ENCODE results near the gene C19orf67.

C19orf67 gene

DNA sequence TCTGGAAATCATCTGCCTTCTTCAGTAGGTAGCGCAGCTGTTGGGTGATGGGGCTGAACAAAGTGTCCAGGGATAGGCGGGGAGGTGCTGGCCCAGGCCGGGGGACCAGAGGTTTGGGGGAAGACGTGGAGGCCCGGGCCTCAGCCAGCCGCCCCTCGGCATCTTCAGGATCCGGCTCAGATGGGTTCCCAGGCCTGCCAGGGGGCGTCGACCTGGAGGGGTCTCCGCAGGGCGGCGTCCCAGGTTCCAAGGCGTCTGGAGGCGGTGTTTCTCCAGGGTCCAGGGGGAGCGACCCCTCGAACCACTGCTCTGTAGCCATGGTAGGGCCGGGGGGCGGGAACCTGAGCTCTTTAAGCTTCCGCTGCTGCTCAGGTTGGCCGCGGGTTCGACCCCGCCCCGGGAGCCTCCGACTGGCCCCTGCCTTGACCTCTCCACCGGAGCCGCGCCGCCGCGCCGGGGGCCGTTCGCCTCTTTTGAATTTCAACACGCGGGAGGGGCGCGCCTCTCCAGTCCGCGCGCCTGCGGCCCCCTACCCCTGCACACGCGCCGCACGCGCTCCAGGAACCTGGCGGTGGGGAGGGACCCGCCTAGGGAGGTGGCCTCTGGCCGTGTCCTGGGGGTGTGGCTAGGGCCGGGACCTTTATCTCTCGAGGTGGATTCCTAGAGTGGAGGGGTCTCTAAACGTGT lies at the start of gene C19orf67:
Gene C19orf67, minus strand, starts transcription at position 475 of the 687 bp plus-strand sequence. Its CDS starts 156 bp downstream, at position 319.
- DNase-seq (ENCODE audit: low spot score): no peak

- no peak for DNase-seq (ENCODE audit: low spot score)
Measured at GRCh38 chr19:14135355-14135754, 49.8 kb upstream of the C19orf67 start.

GRCh38 chr19:14127929-14128509 lies 42.4 kb upstream of the C19orf67 start:
- DNase-seq (ENCODE audit: low spot score): no peak

GRCh38 chr19:14127176-14127575 lies 41.6 kb upstream of the C19orf67 start:
- no peak for DNase-seq (ENCODE audit: low spot score)

DNA sequence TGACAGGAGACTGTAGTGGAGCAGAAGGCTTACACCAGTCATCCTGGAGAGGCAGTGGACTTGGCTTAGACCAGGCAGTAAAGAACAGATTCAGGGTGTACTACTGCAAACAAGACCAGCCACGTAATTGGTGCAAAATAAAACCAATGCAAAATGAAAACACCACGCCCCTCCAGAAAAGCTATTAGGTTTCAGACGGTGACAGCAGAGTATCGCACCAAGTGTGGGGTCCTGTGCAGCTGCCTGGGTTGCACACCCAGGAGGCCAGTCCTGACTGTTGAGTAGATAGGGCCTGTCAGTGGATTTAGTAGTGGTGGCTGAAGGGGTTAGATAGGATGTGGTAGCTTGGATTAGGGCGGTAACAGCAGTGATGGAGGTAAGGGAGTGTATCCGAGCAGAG lies 37.3 kb upstream of the C19orf67 start:
- no peak for DNase-seq (ENCODE audit: low spot score)

GRCh38 chr19:14120497-14120780 lies 34.9 kb upstream of the C19orf67 start:
- no peak for DNase-seq (ENCODE audit: low spot score)

DNA sequence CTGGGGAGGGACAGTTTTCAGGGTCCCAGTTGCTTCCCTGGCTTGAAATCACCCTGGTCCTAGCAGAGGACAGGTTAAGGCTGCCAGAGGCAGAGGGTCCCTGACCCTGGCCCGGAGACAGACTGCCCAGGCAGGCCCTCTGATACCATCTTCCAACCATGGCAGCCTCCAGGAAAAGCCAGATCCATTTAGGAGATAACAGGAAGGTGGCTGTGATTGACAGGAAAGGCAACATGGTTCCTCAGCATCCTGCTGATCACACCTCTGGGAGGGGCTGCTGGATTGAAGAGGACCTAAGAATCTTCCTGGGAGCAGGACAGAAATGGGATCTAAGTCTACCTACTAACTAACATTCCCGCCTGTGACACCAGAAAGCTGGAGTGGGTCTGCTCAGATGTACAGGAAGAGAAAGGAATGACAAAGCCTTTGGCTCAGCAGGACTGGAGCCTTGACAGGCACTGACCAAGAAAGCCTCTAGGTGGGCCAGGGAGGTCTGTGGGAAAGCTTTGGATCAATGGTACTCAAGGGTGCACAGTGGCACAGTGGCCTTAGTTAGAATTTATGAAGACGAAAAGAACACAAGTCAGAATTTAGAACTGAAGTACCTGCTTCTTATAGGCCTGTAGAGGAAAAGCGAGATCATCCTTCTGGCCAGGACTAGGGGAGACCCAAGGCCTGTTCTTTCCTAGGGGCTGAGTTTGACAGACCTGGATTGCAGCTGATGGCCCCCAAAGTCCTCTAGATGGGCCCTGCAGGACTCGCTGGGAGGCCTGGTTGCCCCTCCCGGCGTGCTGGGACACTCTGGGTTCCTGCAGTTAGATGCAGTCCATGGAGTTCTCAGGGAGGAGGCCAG lies 34.3 kb upstream of the C19orf67 start:
- no peak for DNase-seq (ENCODE audit: low spot score)

GRCh38 chr19:14119146-14119545 lies 33.6 kb upstream of the C19orf67 start:
- no peak for DNase-seq (ENCODE audit: low spot score)

GRCh38 chr19:14118165-14119051 lies 32.8 kb upstream of the C19orf67 start:
- peak; percentile 25 for DNase-seq (ENCODE audit: low spot score)

- peak; percentile 99 for DNase-seq (ENCODE audit: low spot score)
Measured at GRCh38 chr19:14117668-14118164, 32.1 kb upstream of the C19orf67 start, which contains the start of gene PRKACA. Gene PRKACA, minus strand, starts transcription at chr19:14117762. Its CDS starts 215 bp downstream, at chr19:14117547.

GRCh38 chr19:14116918-14117578 lies 31.5 kb upstream of the C19orf67 start:
- peak; percentile 1 for DNase-seq (ENCODE audit: low spot score)

DNA sequence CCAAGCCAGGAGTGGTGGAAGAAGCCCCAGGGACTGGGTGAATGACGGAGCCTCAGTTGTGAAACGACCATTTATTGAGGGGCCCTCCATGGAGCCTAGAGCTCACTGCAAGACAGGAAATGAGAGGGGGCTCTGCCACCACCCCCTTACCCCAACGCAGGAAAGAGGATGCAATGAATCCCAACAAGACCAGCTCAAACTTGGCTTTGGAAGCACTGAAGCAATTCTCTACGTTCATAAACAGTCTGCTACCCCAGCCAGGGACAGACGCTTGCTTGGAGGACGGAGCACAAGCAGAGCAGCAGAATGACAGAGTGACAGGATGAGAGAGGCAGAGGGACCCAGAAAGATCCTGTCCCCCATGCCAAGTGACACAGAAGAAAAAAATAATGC lies 30.9 kb upstream of the C19orf67 start:
- no peak for DNase-seq (ENCODE audit: low spot score)

- no peak for DNase-seq (ENCODE audit: low spot score)
Measured at GRCh38 chr19:14115756-14116155, 30.2 kb upstream of the C19orf67 start.

- DNase-seq (ENCODE audit: low spot score): peak; percentile 53
Measured at GRCh38 chr19:14114854-14115253, 29.3 kb upstream of the C19orf67 start.

DNA sequence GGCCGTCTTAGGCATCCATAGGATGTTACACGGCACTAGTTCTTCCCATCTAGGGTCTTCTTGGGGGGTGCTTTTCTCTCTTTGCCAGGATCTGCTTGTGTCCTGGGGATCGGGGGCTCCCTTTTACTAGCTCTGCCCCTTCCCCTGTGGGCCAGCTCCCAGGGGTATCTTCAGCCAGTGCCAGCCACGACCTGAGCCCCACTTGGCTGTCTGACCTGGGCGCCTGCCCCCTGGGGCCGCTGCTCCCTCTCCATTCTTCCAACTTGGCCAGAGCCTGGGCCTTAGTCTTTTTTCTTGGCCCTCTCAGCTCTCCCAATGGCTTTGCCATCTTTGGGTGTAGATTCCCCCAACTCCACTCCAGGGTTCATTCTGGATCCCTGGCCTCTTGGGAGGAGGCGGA lies 28.9 kb upstream of the C19orf67 start:
- DNase-seq (ENCODE audit: low spot score): no peak

DNA sequence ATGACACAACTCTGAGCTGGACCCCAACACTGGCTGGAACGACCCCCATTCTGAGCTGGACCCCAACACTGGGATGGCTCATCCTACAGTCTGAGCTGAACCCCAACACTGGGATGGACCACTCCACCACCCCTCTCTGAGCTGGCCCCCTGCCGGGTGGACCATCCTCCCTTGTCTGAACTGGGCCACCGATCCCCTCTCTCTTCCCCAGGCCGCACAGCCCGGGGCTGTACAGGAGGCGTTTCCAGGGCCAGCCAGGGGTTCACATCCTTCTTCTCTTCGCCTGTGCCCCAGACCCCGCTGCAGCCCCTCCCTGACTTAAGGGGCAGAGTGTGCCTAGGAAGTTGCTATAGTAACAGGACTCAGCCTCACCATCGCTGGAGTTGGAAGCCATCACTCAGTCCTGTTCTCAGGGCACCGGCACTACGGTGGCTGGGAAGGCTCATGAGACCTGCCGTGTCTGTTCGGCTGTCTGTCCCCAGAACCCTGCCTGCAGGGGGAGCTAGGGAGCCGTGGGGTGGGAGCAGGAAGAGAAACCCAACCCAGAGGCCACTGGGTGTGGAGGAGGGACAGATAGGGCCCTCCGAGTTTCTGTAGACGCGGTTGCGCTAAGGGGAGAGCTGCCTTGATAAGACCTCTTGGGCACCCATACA lies 28.3 kb upstream of the C19orf67 start:
- DNase-seq (ENCODE audit: low spot score): peak; percentile 31

DNA sequence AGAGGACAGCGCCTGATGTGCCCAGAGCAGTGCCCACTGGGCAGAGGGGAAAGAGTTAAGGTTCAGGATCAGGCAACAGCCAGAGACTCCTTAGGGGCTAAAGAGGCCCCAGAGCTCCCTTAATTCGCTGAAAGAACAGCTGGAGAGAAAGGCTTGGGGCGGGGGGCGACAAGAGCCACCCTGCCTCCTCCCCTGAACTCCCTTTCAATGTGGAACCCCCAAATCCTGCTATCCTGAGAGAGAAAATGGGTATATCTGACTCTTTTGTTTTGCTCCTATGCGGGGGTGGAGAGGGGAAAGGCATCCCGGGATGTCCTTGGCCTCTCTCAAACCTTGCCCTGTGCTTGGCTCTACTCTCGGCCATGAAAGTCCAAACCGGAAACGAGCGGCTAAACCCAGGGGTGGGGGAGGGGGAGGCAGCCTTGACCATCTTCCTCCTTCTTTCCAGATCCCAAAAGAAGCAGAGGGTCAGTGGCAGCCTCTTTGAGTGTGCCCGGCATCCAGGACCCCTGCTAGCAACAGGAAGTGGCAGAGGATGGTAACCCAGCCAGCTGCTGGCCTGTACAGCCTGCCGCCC lies 27.3 kb upstream of the C19orf67 start:
- DNase-seq (ENCODE audit: low spot score): no peak

- no peak for DNase-seq (ENCODE audit: low spot score)
Measured at GRCh38 chr19:14112051-14112808, 26.6 kb upstream of the C19orf67 start.

- DNase-seq (ENCODE audit: low spot score): no peak
Measured at GRCh38 chr19:14111486-14111885, 25.9 kb upstream of the C19orf67 start.

- DNase-seq (ENCODE audit: low spot score): no peak
Measured at GRCh38 chr19:14110650-14111049, 25.1 kb upstream of the C19orf67 start.
